GM12891 (cell line): ENCODE results near the gene BBS1.

Experiments
- POLR2A ChIP-seq: IDR thresholded peaks from 2 replicates; pipeline ENCODE4 v1.6.1; 2011; ENCODE audit warnings: low read depth, low read length, control low read depth
- POLR2AphosphoS5 ChIP-seq: IDR thresholded peaks from 2 replicates; pipeline ENCODE4 v1.6.1; 2011; ENCODE audit warnings: low read depth, low read length, control low read depth
- TAF1 ChIP-seq: IDR thresholded peaks from 2 replicates; pipeline ENCODE4 v1.6.1; 2011; ENCODE audit warnings: low read depth, low read length, control low read depth

DNA sequence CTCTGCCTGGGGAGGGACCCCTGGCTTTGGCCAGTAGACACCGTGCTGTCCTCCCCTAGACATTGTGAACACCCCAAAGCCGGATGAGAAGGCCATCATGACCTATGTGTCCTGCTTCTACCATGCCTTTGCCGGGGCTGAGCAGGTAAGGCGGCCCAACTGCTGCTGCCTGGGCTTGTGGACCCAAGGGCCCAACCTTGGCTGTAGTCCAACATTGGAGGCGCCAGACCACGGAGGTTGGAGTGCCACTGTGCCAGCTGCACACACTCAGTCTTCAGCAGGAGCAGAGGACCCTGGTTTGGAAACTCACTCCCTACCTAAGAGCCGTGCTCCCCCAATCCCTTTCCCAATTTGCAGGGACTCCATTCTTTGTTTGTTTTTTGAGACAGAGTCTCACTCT lies 45.7 kb downstream of the BBS1 start:
- TF ChIP-seq POLR2AphosphoS5 (no peak), TAF1 (no peak), POLR2A (no peak)
